WI38 (cell line): Measurements from ENCODE around the gene DLST.

Experiments used
- H3K4me3 ChIP-seq: 2 replicates; pipeline ENCODE4 v1.5.1; 2011; ENCODE audit warnings: low read depth, mild to moderate bottlenecking, control low read depth, low read length
- CTCF ChIP-seq: IDR thresholded peaks from 2 replicates; pipeline ENCODE4 v1.5.1; 2012; ENCODE audit warnings: low read depth, mild to moderate bottlenecking, control low read depth, low read length

The DLST gene

GRCh38 chr14:74906925-74907521 lies 25.3 kb downstream of the DLST start:
- no peak overlapping the region for H3K4me3 ChIP-seq
- peak; percentile 26; the same call in 1 of the 2 replicates for TF ChIP-seq CTCF

- TF ChIP-seq CTCF, result no peak
Observed at GRCh38 chr14:74907744-74908143, 26.0 kb downstream of the DLST start.

GRCh38 chr14:74908861-74909341 lies 27.2 kb downstream of the DLST start:
- H3K4me3 ChIP-seq, result no peak overlapping the region
- TF ChIP-seq CTCF, result no peak

More at GRCh38 chr14:74907744-74908143, 26.0 kb downstream of the DLST start:
- H3K4me3 ChIP-seq, result no peak overlapping the region

GRCh38 chr14:74909501-74909900 lies 27.8 kb downstream of the DLST start:
- no peak for TF ChIP-seq CTCF
- H3K4me3 ChIP-seq, result no peak overlapping the region

GRCh38 chr14:74909911-74910310 lies 28.2 kb downstream of the DLST start:
- no peak overlapping the region for H3K4me3 ChIP-seq
- TF ChIP-seq CTCF, result no peak

GRCh38 chr14:74910556-74910955 lies 28.8 kb downstream of the DLST start:
- TF ChIP-seq CTCF, result no peak
- H3K4me3 ChIP-seq, result no peak overlapping the region

- no peak for TF ChIP-seq CTCF
- no peak overlapping the region for H3K4me3 ChIP-seq
Observed at GRCh38 chr14:74911221-74911620, 29.5 kb downstream of the DLST start.
